ENCODE results near the gene SHTN1. TPM values are rescaled to one million over a fixed set of nuclear protein-coding genes. Genes with fewer than 3 reads are reported as not detected.

Gene SHTN1
- total RNA-seq, 1 experiment from 2014 or later = 0.82 TPM

DNA sequence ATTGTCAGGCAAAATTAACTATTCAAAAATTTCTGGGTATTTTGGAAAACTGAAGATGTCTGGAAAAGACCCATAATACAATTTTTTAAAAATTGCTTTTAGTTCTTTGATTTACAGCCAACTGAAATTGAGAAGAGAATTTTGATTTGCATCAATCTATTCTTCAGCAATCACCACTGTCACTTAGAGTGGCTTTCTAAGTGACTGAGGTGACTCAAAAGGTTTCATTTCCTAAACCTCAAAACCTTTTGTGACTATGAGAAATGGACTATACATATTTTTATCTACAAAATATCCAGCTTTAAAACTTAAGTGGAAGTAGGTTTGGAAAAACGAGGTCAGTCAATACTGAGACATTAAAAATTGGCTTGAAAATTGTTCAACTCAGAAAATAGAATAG is 95.7 kb downstream of the SHTN1 start:
- Histone ChIP-seq H3K9me3 (no peaks in the 10 kb centered on the region), H3K36me3 (no peaks in the 10 kb centered on the region), H3K4me3 (no peak overlapping the region), H3K27me3 (no peaks in the 10 kb centered on the region)
- DNase-seq = no peak

- DNase-seq = no peak
- Histone ChIP-seq H3K9me3 (no peaks in the 10 kb centered on the region), H3K36me3 (no peaks in the 10 kb centered on the region), H3K27me3 (no peaks in the 10 kb centered on the region), H3K4me3 (no peak overlapping the region)
Observed at GRCh38 chr10:116907245-116907987, 97.6 kb downstream of the SHTN1 start.

DNA sequence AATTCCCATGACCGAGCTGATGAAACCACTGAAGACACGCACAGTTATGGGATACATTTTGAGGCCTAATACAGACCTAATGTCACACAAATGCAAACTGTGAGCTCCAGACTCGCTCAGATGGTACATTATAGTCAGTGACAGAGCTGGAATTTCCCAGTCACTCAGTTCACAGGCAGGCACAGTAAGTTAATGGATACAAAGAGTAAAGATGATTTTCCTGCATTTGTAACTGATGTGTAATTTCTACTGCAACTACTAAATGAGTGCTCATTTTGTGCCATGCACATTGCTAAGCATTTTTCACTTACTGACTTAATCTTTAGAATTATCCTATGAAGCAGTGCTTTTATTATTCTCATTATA is 99.2 kb downstream of the SHTN1 start:
- Histone ChIP-seq H3K36me3 (no peaks in the 10 kb centered on the region), H3K9me3 (no peaks in the 10 kb centered on the region), H3K27me3 (no peaks in the 10 kb centered on the region), H3K4me3 (no peak overlapping the region)
- DNase-seq = no peak

- DNase-seq = no peak
- no peak overlapping the region for H3K4me3 ChIP-seq
- H3K27me3 ChIP-seq = no peaks in the 10 kb centered on the region
- H3K9me3 ChIP-seq = no peaks in the 10 kb centered on the region
- no peaks in the 10 kb centered on the region; the same call in 1 of the 2 replicates for H3K36me3 ChIP-seq
Observed at GRCh38 chr10:116899626-116900025, 105.4 kb downstream of the SHTN1 start.

- no peak overlapping the region for H3K4me3 ChIP-seq
- H3K36me3 ChIP-seq = no peaks in the 10 kb centered on the region; the same call in 1 of the 2 replicates
- DNase-seq = no peak
- H3K27me3 ChIP-seq = no peaks in the 10 kb centered on the region
- no peaks in the 10 kb centered on the region for H3K9me3 ChIP-seq
Observed at GRCh38 chr10:116893686-116894037, 111.3 kb downstream of the SHTN1 start.

DNA sequence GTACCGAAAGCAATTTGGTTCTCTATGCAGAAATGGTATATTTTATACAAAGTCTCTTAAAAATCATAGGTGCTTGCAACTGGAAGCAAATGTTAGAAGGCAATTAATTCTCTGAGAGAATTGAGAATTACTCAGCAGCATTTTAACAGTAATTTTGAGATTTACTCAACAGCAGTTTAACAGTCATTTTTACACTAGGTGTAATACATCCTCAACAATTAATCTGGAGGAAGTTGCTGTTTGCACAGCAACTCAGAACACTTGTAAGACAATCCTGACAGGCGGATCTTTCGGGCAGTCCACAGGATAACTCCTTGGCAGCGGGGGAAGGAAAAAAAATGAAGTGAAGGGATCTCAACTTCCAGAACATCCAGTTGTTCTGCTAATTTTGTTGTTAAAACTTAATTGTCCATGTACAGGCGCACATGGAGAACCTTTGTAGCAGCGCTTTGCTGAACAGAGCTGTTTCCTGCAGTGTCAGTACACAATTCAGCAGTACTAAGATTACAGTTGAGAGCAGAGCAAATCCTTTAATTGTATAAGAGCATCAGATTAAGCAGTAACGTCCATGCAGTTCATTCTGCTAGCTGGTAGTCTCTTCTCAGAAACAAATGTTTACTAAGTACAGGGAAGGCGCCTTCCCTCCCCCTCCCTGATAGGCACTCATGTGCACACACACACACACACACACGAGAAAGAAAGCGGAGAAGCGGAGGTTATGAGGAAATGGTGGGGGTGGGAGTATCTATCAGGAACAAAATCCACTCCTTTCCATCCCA is 111.9 kb downstream of the SHTN1 start:
- H3K4me3 ChIP-seq = no peak overlapping the region

DNA sequence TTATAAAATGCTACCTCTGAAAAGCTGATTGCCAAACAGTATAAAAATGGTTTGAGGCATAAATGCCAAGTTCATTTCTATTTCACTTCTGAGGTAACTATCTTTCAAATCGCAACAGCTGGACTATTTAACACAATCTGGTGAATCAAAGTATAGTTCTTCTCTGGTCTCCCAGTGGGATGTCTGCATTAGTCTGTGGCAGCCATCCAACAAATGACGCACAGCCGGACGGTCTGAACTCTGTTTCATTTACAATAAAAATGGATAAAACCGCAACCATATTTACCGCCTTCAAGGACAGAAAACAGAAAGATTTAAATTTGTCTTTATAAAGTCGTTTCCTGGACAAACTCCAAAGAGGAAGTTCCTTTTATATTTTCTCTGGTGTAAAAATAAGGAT is 113.8 kb downstream of the SHTN1 start:
- Histone ChIP-seq H3K4me3 (0 out of 2 replicates have a peak overlapping the region, but pooled peaks have one; percentile 2), H3K9me3 (no peaks in the 10 kb centered on the region)
- peak; percentile 92 for DNase-seq

More for the DNA sequence above, 111.9 kb downstream of the SHTN1 start:
- Histone ChIP-seq H3K27me3 (no peaks in the 10 kb centered on the region), H3K36me3 (no peaks in the 10 kb centered on the region), H3K9me3 (no peaks in the 10 kb centered on the region)
- DNase-seq = no peak

DNA sequence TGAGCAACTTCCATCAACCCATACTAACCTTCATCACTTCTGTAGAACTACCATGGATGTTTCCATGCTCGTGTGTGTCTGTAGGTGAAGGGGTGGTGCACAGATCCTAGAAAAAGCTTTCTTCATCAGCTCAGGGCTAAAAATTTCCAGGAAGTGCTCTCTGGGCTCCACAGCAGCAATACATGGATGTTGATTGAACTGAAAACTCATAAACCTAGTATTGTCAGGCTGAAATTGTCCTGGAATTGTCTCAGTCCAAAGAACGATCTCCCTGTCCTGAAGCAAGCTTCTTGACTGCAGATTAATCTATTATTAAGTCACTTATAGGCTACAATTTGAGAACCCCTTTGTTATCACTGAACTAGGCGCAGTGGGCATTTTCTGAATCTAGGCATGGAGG is 115.9 kb downstream of the SHTN1 start:
- Histone ChIP-seq H3K9me3 (no peaks in the 10 kb centered on the region), H3K27me3 (no peaks in the 10 kb centered on the region), H3K36me3 (no peaks in the 10 kb centered on the region), H3K4me3 (no peak overlapping the region)
- no peak for DNase-seq

More for the DNA sequence above, 113.8 kb downstream of the SHTN1 start:
- Histone ChIP-seq H3K36me3 (no peaks in the 10 kb centered on the region), H3K27me3 (no peaks in the 10 kb centered on the region)

DNA sequence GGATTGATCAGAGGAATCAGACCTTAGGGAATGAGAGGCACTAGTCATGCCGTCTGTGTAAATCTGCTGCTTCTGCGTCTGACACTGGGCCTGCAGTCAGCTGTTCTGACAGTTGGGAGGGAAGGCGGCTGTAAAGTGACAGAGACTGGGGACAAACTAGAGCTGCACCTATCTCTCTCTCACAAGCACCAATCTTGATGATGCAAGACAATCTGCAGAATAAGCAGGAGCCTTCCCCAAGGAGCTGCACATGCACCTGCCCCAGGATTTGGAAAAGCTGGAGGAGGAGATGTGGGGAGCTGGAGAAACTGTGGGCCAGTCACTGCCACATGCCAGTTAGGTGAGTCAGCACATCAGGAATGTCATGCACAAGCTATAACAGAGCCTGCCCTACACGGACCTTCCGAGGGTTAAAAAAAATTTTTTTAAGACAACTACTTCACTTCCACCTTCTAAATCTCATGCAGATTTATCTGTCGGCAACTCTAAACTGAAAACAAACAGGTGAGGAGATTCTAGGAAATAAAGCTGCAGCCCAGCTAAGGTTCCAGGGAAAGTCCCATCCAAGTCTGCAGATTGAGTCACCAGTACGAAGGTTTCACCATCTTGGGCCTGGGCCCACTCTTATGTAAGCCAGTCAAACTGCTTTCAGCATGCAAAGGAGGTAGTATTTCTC is 116.5 kb downstream of the SHTN1 start:
- H3K27me3 ChIP-seq = no peaks in the 10 kb centered on the region

GRCh38 chr10:116886772-116887171 is 118.2 kb downstream of the SHTN1 start:
- H3K4me3 ChIP-seq = no peak overlapping the region
- no peak for DNase-seq
- no peaks in the 10 kb centered on the region for H3K9me3 ChIP-seq
- no peaks in the 10 kb centered on the region for H3K27me3 ChIP-seq
- no peaks in the 10 kb centered on the region for H3K36me3 ChIP-seq

More for the DNA sequence above, 116.5 kb downstream of the SHTN1 start:
- Histone ChIP-seq H3K4me3 (no peak overlapping the region), H3K36me3 (no peaks in the 10 kb centered on the region), H3K9me3 (no peaks in the 10 kb centered on the region)
- DNase-seq = peak; percentile 79

DNA sequence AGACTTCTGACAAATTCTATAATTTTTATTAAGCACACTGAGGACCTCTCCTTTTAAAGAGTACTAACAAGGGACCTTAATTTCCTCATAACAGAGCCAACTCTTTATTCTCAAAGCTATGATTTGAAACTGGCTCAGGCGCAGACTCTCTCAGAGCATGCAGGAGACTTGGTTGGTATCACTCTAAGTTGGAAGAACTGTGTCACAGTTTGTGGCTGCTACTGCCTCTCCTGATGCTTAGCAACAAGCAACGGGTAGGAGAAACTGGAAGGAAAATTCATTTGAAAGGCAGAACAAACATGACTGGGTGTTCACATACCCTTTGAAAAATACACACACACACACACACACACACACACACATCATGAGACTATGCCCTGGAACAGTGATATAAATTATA is 122.3 kb downstream of the SHTN1 start:
- H3K4me3 ChIP-seq = no peak overlapping the region
- no peak for DNase-seq
- H3K27me3 ChIP-seq = no peaks in the 10 kb centered on the region
- H3K36me3 ChIP-seq = no peaks in the 10 kb centered on the region
- H3K9me3 ChIP-seq = no peaks in the 10 kb centered on the region

GRCh38 chr10:116880716-116881482 is 124.1 kb downstream of the SHTN1 start:
- no peaks in the 10 kb centered on the region for H3K36me3 ChIP-seq
- H3K27me3 ChIP-seq = no peaks in the 10 kb centered on the region
- no peak for DNase-seq
- no peak overlapping the region for H3K4me3 ChIP-seq
- no peaks in the 10 kb centered on the region for H3K9me3 ChIP-seq

GRCh38 chr10:116879817-116880216 is 125.2 kb downstream of the SHTN1 start:
- no peak overlapping the region for H3K4me3 ChIP-seq
- no peaks in the 10 kb centered on the region for H3K9me3 ChIP-seq
- no peaks in the 10 kb centered on the region for H3K36me3 ChIP-seq
- no peaks in the 10 kb centered on the region for H3K27me3 ChIP-seq
- no peak for DNase-seq

DNA sequence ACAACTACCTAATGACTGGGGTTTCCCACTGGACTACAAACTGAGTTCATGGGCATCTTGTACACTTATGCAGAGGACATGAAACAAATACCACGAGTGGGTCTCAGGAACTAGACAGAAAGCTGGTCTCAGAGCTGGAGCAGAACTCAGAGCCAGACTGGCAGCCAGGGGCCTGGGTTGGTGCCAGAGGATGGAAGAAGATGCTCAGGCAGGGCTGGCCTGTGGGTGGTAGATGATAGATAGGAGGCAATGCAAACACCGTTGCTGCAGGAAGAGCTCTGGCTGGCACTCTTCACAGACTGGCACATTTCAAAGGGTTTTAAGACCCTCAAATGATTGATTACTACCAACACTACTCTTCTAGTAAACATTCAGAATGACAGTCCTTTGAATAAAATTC is 126.9 kb downstream of the SHTN1 start:
- Histone ChIP-seq H3K9me3 (no peaks in the 10 kb centered on the region), H3K27me3 (no peaks in the 10 kb centered on the region), H3K36me3 (no peaks in the 10 kb centered on the region), H3K4me3 (no peak overlapping the region)
- no peak for DNase-seq

DNA sequence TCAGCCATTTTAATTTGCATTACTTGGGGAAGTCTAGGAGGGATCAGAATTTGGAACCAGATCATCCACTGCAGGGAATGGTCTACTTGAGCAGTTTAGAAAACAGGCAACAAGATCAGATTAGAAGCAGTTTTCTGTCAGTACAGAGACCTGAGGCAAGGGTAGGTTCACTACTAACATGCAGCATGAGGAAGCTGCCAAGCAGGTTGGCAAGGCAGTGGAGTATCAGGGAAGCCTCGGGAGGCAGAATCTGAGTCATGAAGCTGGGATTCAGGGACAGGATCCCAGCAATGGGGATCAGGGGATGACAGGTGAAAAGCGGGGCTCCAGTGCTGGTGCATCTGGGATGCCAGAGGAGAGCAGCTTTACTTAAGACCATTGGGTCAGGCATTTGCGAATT is 127.6 kb downstream of the SHTN1 start:
- peak; percentile 39 for DNase-seq
- Histone ChIP-seq H3K27me3 (no peaks in the 10 kb centered on the region), H3K36me3 (no peaks in the 10 kb centered on the region), H3K4me3 (no peak overlapping the region), H3K9me3 (no peaks in the 10 kb centered on the region)

DNA sequence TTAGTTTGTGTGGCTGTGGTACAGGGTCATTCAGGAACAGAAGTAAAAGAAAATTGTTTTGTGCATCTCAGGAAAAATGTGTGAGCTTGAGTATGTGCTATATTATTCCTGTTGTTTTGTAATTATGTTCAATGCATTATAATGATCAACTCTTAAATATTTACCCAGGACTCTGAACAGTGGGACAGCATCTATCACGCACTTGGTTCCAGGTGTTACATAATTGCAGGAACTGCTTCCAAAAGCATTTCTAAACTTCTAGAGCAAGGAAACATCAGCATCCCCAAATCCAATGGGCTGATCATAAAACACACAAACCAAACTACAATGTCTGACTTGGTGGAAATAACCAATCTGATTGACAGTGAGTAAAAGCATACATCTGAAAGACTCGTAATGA is 129.1 kb downstream of the SHTN1 start:
- Histone ChIP-seq H3K36me3 (no peaks in the 10 kb centered on the region), H3K9me3 (no peaks in the 10 kb centered on the region), H3K27me3 (no peaks in the 10 kb centered on the region), H3K4me3 (no peak overlapping the region)
- no peak for DNase-seq

GRCh38 chr10:116873134-116873533 is 131.9 kb downstream of the SHTN1 start:
- H3K9me3 ChIP-seq = no peaks in the 10 kb centered on the region
- no peak overlapping the region for H3K4me3 ChIP-seq
- H3K36me3 ChIP-seq = no peaks in the 10 kb centered on the region
- H3K27me3 ChIP-seq = no peaks in the 10 kb centered on the region
- DNase-seq = no peak
